ENCODE data around the gene P2RX4. TPM values are rescaled to one million over a fixed set of nuclear protein-coding genes. Genes with fewer than 3 reads are reported as not detected.

The P2RX4 gene
- total and polyA plus RNA-seq, 2 donors from 2014 or later (not counting 2 experiments from before 2014, with no cell fraction given), result 6.8 to 8.7 TPM

Other genes with a start within 250 kb of the P2RX4 start
- gene HNF1A, start 231.6 kb upstream of the P2RX4 start, total RNA-seq, result not detected in 2 replicates
- gene HNF1A, start 231.6 kb upstream of the P2RX4 start, polyA plus RNA-seq, result not detected in 2 replicates
- gene C12orf43, start 193.6 kb upstream of the P2RX4 start, total RNA-seq, result 21.3 TPM in 2 replicates
- gene C12orf43, start 193.6 kb upstream of the P2RX4 start, polyA plus RNA-seq, result 16.4 and 20.2 TPM in 2 replicates
- 3.7 and 5.5 TPM in 2 replicates for gene OASL, start 170.9 kb upstream of the P2RX4 start, total RNA-seq
- gene OASL, start 170.9 kb upstream of the P2RX4 start, polyA plus RNA-seq, result 4.7 and 7.1 TPM in 2 replicates
- 0.10 and 0.28 TPM in 2 replicates for gene P2RX7, start 77.3 kb upstream of the P2RX4 start, total RNA-seq
- 0.04 TPM in 2 replicates for gene P2RX7, start 77.3 kb upstream of the P2RX4 start, polyA plus RNA-seq
- 20.3 TPM in 2 replicates for gene CAMKK2, start 86.6 kb downstream of the P2RX4 start, total RNA-seq
- 12.0 and 12.6 TPM in 2 replicates for gene CAMKK2, start 86.6 kb downstream of the P2RX4 start, polyA plus RNA-seq
- 87.6 and 105 TPM in 2 replicates for gene ANAPC5, start 142.3 kb downstream of the P2RX4 start, total RNA-seq
- gene ANAPC5, start 142.3 kb downstream of the P2RX4 start, polyA plus RNA-seq, result 71.4 and 91.1 TPM in 2 replicates
- gene RNF34, start 190.0 kb downstream of the P2RX4 start, total RNA-seq, result 46.8 and 52.5 TPM in 2 replicates
- gene RNF34, start 190.0 kb downstream of the P2RX4 start, polyA plus RNA-seq, result 29.2 and 33.8 TPM in 2 replicates

Measured in foreskin keratinocyte (primary cell).